ENCODE data around the gene BFSP2.

Gene BFSP2, protein sequence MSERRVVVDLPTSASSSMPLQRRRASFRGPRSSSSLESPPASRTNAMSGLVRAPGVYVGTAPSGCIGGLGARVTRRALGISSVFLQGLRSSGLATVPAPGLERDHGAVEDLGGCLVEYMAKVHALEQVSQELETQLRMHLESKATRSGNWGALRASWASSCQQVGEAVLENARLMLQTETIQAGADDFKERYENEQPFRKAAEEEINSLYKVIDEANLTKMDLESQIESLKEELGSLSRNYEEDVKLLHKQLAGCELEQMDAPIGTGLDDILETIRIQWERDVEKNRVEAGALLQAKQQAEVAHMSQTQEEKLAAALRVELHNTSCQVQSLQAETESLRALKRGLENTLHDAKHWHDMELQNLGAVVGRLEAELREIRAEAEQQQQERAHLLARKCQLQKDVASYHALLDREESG

DNA sequence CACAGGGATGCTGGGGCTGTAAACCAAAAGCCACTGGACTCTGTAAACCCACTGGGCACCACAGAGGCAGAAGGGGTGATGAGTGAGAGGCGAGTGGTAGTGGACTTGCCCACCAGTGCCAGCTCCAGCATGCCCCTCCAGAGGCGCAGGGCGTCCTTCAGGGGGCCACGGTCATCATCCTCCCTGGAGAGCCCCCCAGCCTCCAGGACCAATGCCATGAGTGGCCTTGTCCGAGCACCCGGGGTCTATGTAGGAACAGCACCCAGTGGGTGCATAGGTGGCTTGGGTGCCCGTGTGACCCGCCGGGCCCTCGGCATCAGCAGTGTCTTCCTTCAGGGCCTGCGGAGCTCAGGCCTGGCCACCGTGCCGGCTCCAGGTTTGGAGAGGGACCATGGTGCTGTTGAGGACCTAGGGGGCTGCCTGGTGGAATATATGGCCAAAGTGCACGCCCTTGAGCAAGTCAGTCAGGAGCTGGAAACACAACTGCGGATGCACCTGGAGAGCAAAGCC, at the start of gene BFSP2:
Gene BFSP2 (plus strand): TSS at position 51 of the 510 bp plus-strand sequence. CDS start 28 bp downstream, at position 79.
- no peak for DNase-seq

DNA sequence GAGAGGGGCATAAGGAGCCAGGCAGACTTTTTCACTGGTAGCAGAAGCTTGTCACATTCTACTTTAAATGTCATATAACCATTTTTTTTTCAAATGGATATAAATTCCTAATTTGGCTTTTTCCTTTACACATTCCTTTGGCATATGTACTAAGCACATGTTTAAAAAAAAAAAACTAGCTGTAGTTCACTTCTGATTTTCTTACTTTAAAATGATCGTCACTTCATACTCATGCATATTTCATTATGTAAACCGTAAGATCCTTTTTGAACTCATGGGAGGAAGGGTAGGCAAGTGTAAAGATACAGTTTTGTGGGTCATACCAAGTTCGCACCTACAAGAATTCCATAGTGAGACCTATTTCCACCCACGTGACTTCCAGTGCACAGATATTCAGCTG, 45.1 kb upstream of the BFSP2 start:
- DNase-seq = no peak

DNA sequence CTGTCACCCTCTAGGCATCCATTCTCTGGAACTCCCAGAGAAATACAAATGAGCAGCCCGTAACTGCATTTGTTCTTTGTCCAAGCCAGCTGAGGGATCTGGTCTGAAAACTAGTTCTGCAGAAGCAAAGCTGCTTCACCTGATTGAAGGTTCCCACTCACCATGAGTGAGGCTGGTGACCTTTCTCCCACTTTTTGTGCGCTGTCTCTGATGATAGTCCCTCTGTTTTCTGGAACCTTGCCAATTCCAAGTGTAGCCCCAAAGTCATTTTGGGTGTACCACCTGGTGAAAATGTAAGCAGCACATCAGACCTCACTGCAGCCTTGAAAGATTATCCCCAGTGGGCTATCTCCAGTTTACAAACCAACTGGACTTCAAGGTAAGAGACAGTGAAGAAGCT, 39.4 kb upstream of the BFSP2 start:
- no peak for DNase-seq

DNA sequence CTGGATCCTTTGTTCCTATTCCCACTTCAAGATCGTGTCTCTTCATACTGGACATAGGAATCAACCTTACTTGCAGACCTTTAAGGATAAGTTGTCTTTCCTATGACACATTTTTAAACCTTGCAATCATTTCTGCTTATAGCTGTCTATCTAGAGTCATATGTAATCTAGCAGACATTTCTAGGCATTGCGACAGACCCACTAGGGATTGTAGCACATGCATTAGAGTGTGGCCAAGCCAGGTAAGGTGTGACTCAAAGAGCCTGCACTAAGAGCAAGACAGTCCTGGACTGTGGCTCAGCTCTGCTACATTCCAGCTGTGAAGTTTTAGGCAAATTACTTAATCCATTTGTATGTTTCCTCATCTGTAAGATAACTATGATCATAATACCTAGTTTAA, 38.8 kb upstream of the BFSP2 start:
- no peak for DNase-seq

DNA sequence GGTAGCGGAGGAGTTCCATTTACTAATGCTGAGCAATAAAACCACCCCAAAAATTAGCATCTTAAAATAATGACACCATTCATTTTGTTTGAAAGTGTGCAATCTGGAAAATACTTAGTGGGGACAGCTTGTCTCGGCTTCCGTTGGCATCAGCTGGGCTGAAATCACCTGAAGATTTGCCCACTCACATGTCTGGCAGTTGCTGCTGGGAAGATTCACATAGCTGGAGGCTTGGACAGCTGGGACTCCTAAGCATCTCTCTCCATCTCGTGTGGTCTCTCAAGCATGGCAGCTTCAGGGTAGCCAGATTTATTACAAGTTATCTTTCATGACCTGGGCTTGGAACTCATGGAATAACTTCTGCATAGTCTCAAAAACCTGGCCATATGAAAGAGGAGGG, 38.4 kb upstream of the BFSP2 start:
- no peak for DNase-seq

DNA sequence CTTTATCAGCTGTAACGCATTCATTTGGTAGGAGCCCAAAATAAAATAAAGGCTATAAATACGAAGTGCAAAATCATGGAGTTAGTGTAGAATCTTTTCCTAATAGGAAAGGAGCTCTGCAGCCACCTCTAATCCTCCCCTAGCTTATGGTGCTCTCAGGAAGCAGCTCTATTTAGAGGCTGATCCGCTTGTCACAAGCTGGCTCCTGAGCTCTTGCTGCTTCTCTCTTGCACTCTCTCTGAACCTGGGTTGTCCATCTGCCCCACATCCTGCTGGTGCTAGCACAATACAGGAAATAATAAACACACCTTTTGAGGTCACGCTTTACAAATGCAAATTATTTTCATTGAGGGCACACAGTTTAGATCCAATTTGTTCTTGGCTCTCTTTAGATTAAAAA, 37.3 kb upstream of the BFSP2 start:
- DNase-seq = no peak

DNA sequence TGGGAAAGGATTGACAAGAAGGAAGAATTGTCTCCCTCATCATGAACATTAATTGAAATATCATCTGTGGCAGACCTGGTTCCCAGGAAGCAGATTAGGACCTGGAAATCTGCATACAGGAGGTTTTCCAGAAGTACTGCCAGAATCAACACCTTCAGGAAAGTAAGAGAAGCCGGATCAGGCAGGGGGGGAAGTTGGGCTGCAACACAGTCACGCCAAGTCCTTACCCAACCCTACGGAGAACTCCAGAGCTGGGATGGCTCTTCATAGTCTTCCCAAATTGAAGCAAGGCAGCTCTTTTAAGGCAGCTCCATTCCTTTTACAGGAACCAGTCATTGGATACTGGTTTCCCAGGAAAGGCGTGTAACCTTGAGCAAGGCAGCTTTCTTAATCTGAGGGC, 35.2 kb upstream of the BFSP2 start:
- DNase-seq = no peak

DNA sequence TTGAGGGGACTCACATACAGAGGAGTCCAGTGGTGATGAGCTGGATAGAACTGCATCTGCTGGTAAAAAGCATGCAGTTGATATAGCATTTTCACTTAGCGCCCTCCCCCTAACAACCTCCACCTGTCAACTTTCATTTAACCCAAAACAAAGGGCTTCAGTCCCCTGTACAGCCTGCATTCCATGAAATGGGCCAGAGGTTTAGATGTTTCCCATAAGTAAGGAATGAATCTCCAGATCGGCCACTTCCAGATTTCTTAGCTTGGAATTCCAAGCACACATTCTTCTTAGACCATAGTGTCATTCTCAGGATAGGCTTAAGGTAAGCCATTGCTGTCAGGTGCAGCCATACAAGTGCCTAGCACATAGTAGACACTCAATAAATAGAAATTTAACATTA, 32.9 kb upstream of the BFSP2 start:
- no peak for DNase-seq

DNA sequence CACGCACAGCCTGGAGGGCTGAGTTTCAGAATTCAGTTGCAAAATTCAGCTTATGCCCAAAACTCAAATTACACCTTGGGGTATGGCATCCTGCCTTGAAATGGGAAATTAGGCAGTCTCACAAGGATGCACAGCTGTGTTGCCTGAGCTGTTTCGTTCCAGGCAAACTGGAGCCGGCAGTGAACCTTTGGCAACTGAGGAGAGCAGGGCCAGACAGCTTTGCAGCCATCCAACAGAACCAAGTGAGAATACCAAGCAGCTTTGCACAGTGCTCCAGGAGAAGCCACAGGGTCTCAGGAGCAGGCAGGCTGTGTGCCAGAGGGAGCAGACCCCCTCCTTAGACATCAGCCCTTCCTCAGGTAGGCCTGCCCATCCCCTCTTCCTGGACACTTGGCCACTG, 32.5 kb upstream of the BFSP2 start:
- DNase-seq = no peak

DNA sequence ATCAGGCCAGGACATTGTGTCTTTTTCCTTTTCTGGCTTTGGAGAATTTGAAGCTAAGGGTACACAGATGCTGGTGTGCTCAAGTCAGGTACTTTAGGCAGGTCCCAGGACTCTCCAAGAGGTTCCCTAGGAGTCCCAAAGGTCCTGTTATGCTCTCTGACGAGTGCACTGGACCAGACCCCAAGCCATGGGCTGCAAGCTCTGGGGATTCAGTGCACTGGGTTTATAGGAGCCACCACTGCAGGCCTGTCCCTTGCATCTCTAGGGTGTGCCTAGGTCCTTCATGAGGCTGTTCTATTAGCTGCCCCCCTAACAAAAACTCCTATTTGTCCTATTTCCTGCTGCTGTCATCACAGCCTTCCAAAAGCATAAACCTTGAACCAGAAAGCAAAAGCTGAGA, 31.9 kb upstream of the BFSP2 start:
- DNase-seq = no peak

DNA sequence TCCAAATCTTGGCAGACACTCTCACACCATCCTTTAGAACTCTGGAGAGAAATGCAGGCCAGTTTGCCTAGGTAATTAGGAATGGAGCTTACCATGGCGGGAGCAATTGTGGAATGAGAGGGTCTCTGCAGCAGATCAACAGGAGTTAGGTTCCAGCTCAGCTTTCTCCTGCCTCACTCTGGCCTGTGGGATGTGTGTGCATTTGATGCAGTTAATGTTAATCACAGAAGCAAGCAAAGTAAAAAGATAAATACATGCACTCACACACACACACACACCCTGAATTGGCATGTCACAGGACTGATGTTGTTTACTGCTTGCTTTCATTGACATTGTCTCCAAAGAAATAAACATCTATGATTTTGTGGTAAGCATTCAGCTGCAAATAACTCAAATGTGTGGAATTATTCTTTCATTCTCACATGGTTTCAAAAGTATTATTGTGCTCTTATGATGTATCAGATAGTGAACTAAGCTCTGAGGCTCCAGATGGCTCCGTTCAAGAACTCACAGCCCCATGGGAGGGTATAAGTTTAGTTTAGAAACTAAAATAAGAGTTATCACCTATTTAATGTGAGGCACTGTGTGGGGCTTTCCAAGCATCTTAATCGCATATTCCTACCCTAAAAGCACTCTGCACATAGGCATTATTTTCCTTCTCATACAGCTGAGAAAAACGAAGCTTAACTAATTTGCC, 31.3 kb upstream of the BFSP2 start:
- DNase-seq = no peak

DNA sequence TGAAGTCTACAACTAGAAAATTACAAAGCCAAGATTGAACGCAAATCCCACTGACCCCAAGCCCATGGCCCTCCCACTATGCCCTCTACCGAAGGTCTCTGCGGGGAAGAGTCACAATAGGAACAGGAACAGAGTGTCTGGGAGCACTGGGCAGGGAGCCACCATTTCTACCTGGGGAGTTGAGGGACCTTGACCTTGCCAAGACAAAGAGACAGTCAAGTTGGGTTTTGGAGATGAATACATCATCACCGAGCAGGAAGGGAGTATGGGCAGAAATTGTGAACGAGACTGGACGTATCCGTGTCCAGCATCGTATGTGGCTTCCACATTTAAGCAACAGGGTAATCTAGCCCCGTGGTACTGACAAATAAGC, 30.8 kb upstream of the BFSP2 start:
- no peak for DNase-seq

DNA sequence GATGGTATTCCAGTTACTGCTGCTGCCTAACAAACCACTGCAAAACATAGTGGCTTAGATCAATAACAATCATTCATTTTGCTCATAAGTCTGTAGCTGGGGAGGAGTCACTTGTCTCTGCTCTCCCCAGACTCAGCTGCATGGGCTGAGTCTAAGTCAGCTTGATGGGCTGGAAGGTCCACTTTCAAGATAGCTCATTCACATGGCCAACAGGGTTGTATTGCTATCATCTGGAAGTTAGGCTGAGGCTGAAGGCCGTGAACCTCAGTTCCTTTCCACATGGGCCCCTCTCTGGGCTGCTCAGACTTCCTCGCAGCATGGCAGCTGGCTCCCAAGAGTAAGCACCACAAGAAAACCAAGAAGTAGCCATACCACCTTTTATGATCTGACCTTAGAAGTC, 28.7 kb upstream of the BFSP2 start:
- DNase-seq = no peak

DNA sequence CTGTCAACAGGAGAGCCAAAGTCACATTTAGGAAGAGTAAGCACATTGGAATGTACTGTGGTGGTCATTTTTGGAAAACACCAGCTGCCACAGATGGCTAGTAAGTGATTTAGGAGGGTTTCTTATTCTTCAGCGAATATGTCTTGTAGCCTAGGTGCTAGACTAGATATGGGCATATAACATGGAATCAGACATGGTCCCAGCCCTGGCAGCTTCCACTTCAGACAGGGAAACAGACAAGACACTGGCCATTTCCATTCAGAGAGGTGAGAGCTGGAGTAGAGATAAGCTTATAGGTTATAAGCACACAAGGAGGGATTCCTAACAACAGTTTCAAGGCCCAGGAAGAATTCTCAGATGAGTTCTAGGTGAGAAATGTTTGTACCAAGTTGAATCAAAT, 28.2 kb upstream of the BFSP2 start:
- DNase-seq = no peak

DNA sequence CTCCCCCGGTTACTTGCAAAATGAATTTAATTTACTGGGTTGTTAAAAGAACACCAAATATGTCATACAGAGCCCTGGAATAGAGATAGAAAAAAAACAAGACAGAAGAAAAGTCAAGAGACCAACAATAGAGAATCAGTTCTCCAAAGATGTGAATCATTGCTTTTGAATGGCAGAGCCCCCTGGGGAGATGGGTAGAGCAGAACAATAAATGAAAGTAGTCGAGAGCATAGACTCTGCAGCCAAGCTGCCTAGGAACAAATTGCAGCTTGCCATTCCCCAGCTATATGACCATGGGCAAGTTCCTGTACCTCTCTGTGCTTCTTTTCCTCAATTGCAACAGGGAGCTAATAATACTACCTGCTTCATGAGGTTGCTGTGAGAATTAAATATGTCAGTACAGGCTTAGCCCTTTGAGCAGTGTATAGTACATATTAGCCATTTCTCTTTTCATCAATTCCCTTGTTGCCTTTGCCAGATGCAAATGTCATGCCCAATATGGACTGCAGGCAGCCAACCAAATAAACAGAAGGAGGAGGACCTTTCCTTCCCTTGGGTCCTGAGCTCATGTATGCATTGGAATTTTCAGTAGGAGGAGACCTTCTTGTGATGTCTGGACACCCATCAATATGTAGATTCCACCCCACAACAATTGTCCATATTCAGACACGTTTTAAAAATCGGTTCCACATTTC, 25.0 kb upstream of the BFSP2 start:
- DNase-seq = no peak

DNA sequence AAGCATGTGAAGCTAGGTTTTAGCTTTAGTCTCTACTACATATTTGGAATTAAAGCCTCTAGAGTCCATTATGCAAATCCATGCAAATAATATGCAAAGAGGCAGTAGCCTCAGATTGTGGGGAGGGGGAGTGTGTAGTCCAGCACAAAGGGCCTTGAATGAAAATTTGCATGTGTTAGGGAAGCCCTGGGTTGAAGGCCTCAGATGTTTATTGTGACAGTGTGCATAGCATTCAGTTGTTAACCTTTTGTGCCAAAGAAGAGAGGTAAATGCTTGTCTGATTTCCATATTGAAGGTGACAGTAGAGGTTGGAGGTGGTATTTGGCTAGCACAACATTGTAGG, 24.5 kb upstream of the BFSP2 start:
- no peak for DNase-seq

DNA sequence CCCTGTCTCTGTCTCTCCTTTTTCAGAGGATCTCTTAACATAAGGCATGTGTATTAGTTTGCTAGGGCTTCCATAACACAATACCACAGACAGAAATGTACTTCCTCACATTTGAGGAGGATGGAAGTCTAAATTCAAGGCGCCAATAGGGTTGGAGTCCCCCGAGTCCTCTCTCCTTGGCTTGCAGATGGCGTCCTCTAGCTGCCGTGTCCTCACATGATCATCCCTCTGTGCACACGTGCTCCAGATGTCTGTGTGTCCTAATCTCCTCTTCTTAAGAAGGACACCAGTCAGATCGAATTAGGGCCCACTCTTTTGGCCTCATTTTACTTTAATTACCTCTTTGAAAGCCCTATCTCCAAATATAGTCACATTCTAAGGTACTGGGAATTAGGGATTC, 23.0 kb upstream of the BFSP2 start:
- DNase-seq = no peak

DNA sequence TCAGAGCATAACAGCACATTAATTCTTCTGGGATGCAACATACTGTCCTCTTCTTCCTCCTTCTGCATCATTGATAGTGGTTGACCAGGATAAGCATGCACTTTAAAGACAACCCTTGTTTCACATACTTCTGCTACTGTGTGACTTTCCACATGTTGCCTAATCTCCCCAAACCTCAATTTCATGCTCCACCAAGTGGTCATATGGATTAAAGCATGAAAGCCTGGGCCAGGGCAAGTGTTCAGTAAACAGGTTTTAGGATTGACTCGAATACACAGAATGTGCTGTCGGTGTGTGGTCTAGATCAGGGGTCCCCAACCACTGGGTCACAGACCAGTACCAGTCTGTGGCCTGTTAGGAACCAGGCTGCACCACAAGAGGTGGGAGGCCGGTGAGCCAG, 22.5 kb upstream of the BFSP2 start:
- DNase-seq = no peak

DNA sequence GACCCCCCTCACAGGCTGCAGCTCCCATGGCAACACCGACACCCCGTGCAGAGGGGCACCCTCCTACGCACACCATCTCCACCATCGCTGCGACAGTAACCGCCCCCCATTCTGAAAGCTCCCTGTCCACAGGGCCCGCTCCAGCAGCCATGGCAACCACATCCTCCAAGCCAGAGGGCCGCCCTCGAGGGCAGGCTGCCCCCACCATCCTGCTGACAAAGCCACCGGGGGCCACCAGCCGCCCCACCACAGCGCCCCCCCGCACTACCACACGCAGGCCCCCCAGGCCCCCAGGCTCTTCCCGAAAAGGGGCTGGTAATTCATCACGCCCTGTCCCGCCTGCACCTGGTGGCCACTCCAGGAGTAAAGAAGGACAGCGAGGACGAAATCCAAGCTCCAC, 19.9 kb upstream of the BFSP2 start:
- DNase-seq = no peak

DNA sequence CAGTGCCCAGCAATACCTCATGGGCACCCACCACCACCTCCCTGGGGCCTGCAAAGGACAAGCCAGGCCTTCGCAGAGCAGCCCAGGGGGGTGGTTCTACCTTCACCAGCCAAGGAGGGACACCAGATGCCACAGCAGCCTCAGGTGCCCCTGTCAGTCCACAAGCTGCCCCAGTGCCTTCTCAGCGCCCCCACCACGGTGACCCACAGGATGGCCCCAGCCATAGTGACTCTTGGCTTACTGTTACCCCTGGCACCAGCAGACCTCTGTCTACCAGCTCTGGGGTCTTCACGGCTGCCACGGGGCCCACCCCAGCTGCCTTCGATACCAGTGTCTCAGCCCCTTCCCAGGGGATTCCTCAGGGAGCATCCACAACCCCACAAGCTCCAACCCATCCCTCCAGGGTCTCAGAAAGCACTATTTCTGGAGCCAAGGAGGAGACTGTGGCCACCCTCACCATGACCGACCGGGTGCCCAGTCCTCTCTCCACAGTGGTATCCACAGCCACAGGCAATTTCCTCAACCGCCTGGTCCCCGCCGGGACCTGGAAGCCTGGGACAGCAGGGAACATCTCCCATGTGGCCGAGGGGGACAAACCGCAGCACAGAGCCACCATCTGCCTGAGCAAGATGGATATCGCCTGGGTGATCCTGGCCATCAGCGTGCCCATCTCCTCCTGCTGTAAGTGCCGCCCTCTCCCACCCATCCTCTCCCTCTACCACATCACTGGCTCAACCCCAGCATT, 19.2 kb upstream of the BFSP2 start:
- DNase-seq = no peak

DNA sequence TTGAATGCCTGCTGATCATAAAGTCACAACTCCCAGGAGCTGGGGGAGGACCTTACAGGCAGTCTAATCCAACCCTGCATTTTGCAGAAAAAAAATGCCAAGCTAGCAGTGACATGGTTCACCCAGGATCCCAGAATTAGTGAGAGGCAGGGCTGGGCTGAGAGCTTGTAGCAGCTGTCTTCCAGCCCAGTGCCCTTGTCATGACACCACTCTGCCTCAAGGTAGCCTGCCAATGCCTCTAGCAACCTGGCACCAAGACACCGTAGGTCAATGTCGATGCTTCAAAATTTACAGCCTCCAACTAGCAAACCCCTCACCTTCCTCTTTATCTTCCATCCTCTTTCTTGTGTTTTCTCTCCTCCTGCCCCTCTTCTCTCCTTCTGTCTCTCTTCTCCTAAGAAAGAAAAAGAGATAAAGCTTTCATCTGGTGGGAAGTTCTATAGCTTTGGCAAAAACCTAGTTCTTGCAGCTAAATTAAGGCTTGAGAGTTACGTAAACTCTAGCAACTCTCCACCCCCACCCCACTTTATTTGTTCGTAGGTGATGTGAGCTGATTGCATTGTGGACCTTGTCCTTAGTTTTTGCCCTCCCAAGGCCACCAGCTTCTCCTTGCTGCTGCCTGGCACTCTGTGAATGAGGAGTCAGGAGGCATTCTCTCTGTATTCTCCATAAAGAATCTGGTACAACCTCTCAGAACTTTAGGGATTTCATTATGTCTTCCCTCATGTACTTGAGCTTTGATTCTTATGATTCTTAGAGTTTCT, 18.3 kb upstream of the BFSP2 start:
- no peak for DNase-seq

DNA sequence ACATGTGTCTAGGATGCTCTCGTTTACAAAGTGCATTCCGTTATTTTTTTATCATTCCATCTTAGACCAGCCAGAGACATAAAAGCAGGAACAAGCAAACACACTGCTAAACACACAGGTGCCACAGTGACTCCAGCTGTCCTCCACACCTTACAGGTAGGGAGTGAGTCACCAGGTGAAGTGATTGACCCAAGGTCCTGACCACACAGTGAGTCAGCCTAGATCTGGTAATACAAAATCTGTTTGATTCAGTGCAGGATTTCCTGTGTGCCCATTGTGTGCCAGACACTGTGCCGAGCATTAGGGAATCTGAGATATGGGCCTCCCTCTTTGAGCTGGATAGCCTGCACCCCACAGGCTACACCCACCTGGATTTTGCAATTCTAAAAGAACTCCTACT, 16.7 kb upstream of the BFSP2 start:
- no peak for DNase-seq

DNA sequence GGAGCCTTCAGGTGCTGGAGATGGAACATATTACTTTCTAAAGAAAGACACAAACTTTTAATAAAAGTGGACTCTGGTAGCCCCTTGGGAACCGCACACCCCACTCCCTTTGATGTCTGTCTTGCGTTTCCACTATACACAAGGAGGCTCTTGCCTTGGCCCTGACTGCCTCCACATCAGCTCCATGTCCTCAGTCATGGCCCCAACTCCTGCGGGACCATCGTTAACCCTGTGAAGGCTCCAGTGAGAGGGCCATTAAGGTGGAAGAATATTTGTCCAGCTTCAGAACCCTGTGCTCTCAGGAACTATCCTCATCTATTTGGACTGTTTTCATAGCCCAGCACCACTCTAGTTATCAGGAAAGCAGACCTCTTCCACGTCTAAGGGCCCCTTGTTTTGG, 16.1 kb upstream of the BFSP2 start:
- DNase-seq = no peak

Measured in cortex of kidney (tissue), 1 donor.